ENCODE measurements around the gene CHST11.

The CHST11 gene

DNA sequence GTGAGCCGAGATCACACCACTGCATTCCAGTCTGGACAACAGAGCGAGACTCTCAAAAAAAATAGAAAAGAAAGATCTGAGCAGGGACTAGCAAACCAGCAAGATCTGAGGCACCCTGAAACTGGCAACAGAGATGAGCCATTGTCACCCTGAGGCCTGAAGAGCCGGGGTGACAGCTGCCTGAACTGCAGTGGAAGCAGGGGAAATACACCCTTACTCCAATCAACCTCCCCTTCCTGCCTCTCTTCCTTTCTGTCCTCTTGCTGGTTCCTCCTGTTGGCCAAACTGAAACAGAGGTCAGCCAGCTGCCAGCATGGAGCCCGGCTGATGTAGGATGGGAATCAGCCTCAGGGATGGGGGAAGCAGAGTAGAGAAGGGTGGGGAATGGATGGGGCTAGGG lies 192.0 kb downstream of the CHST11 start:
- no peak overlapping the region for H3K4me3 Mint-ChIP-seq
- DNase-seq: no peak
- peaks cover 38% of the 10 kb centered on the region for H3K4me1 Mint-ChIP-seq
- H3K27ac Mint-ChIP-seq: no peak overlapping the region
- peaks cover 2% of the 10 kb centered on the region for H3K27me3 Mint-ChIP-seq (ENCODE audit: low read depth, poor library complexity)
- peaks cover 3% of the 10 kb centered on the region for H3K9me3 Mint-ChIP-seq
- TF ChIP-seq CTCF (IDR thresholded peaks at IDR 0.05): no peak
- H3K36me3 Mint-ChIP-seq (ENCODE audit: low read depth): peaks cover 14% of the 10 kb centered on the region

GRCh38 chr12:104649217-104649824 lies 192.6 kb downstream of the CHST11 start:
- no peak overlapping the region for H3K4me3 Mint-ChIP-seq
- no peak for DNase-seq
- no peak for TF ChIP-seq CTCF (IDR thresholded peaks at IDR 0.05)
- peaks cover 44% of the 10 kb centered on the region for H3K4me1 Mint-ChIP-seq
- H3K36me3 Mint-ChIP-seq (ENCODE audit: low read depth): peaks cover 14% of the 10 kb centered on the region
- H3K27ac Mint-ChIP-seq: no peak overlapping the region
- peaks cover 3% of the 10 kb centered on the region for H3K9me3 Mint-ChIP-seq
- H3K27me3 Mint-ChIP-seq (ENCODE audit: low read depth, poor library complexity): peaks cover 2% of the 10 kb centered on the region

- no peak for TF ChIP-seq CTCF (IDR thresholded peaks at IDR 0.05)
- peaks cover 50% of the 10 kb centered on the region for H3K4me1 Mint-ChIP-seq
- peaks cover 14% of the 10 kb centered on the region for H3K36me3 Mint-ChIP-seq (ENCODE audit: low read depth)
- peaks cover 3% of the 10 kb centered on the region for H3K9me3 Mint-ChIP-seq
- peaks cover 2% of the 10 kb centered on the region for H3K27me3 Mint-ChIP-seq (ENCODE audit: low read depth, poor library complexity)
- DNase-seq: no peak
- no peak overlapping the region for H3K4me3 Mint-ChIP-seq
- H3K27ac Mint-ChIP-seq: peak overlapping the region; percentile 9
Measured at GRCh38 chr12:104649921-104650320, 193.2 kb downstream of the CHST11 start.

- no peak overlapping the region for H3K4me3 Mint-ChIP-seq
- H3K27ac Mint-ChIP-seq: peak overlapping the region; percentile 9
- DNase-seq: no peak
- no peak for TF ChIP-seq CTCF (IDR thresholded peaks at IDR 0.05)
- peaks cover 2% of the 10 kb centered on the region for H3K27me3 Mint-ChIP-seq (ENCODE audit: low read depth, poor library complexity)
- peaks cover 56% of the 10 kb centered on the region for H3K4me1 Mint-ChIP-seq
- peaks cover 14% of the 10 kb centered on the region for H3K36me3 Mint-ChIP-seq (ENCODE audit: low read depth)
- peaks cover 3% of the 10 kb centered on the region for H3K9me3 Mint-ChIP-seq
Measured at GRCh38 chr12:104650541-104650940, 193.8 kb downstream of the CHST11 start.

- peaks cover 69% of the 10 kb centered on the region for H3K4me1 Mint-ChIP-seq
- peaks cover 3% of the 10 kb centered on the region for H3K9me3 Mint-ChIP-seq
- no peak for TF ChIP-seq CTCF (IDR thresholded peaks at IDR 0.05)
- DNase-seq: no peak
- no peak overlapping the region for H3K27ac Mint-ChIP-seq
- H3K36me3 Mint-ChIP-seq (ENCODE audit: low read depth): peaks cover 8% of the 10 kb centered on the region
- H3K27me3 Mint-ChIP-seq (ENCODE audit: low read depth, poor library complexity): no peaks in the 10 kb centered on the region
- H3K4me3 Mint-ChIP-seq: no peak overlapping the region
Measured at GRCh38 chr12:104651811-104652210, 195.1 kb downstream of the CHST11 start.

DNA sequence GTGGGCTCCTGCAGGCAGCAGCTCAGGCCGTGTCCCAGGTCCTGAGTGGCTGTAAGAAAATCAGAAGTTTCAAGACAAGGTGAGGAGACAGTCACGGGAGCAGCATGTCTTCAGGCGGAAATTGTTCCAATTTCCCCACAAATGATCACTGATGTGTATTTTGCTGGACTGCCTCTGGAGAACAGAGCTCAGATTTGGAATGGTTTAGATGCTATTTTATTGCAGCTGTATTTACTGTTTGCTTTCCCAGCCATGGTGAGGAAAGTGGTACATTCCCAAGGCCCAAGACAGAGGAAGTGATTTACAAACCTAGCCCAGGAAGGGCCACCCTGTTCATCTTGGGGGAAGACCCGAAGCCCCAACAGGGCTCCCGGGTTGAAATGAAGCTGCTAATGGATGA lies 195.6 kb downstream of the CHST11 start:
- Mint-ChIP-seq H3K4me3 (no peak overlapping the region), H3K27ac (no peak overlapping the region), H3K4me1 (peaks cover 74% of the 10 kb centered on the region), H3K27me3 (ENCODE audit: low read depth, poor library complexity) (no peaks in the 10 kb centered on the region), H3K9me3 (peaks cover 3% of the 10 kb centered on the region), H3K36me3 (ENCODE audit: low read depth) (peaks cover 5% of the 10 kb centered on the region)
- DNase-seq: no peak
- no peak for TF ChIP-seq CTCF (IDR thresholded peaks at IDR 0.05)

Measured in nephron progenitor cell (in vitro differentiated cells).